SK-N-SH (cell line): Measurements from ENCODE around the gene GDPD4. TPM values are rescaled to one million over a fixed set of nuclear protein-coding genes. Genes with fewer than 3 reads are reported as not detected.

ENCODE experiments used
- CTCF ChIA-PET: fragments of 300-600, 350-600 bp; formaldehyde crosslinking; extraction: SDS; loops from one replicate; lab custom pipeline; 2021; lab: Yijun Ruan, JAX
- POLR2A ChIA-PET: fragments of 350-600 bp; sonication (Branson Sonifier 250); formaldehyde crosslinking; extraction: SDS; loops from one replicate; lab custom pipeline; 2020; ENCODE audit warnings: antibody characterized with exemption, inconsistent platforms; lab: Yijun Ruan, JAX
- DNase-seq: peaks from one replicate; pipeline ENCODE4 v3.0.0; 2012
- H2AFZ ChIP-seq: fragments of 200-600 bp; sonication (generic); 2 replicates; pipeline ENCODE4 v1.8.1; 2016; ENCODE audit warnings: antibody characterized with exemption, mild to moderate bottlenecking, low read depth
- H3F3A ChIP-seq: fragments of 200-600 bp; sonication (generic); replicated peaks from 2 replicates; pipeline ENCODE3; 2016; ENCODE audit warnings: antibody characterized with exemption, mild to moderate bottlenecking; ENCODE audit not compliant: insufficient read depth
- H3K27ac ChIP-seq, 2 experiments: fragments of 200-500 bp in 1 of 2; fragments of 200-600 bp in 1 of 2; sonication (Bioruptor generic) in 1 of 2; sonication (generic), shearing (Covaris generic) in 1 of 2; 2 replicates each; pipeline versions ENCODE4 v1.5.1 to v1.6.1; 2014 to 2016; ENCODE audit warnings: low read depth in 2 of 2, inconsistent platforms in 1 of 2, low read length in 1 of 2, mild to moderate bottlenecking in 1 of 2, mixed read lengths in 1 of 2
- H3K27me3 ChIP-seq: fragments of 200-600 bp; sonication (generic), shearing (Covaris generic); 2 replicates; pipeline ENCODE4 v1.6.1; 2016; ENCODE audit warnings: mixed run types; ENCODE audit not compliant: insufficient read depth
- H3K36me3 ChIP-seq, 2 experiments: fragments of 200-500 bp in 1 of 2; fragments of 200-600 bp in 1 of 2; sonication (Bioruptor generic) in 1 of 2; sonication (generic) in 1 of 2; replicated peaks in 1 of 2; 2 replicates each; pipeline versions ENCODE3 to v1.5.1; 2014 to 2016; ENCODE audit warnings: low read length in 1 of 2, mild to moderate bottlenecking in 1 of 2; ENCODE audit not compliant: insufficient read depth in 2 of 2, control insufficient read depth in 1 of 2
- H3K4me1 ChIP-seq, 2 experiments: fragments of 200-500 bp in 1 of 2; fragments of 200-600 bp in 1 of 2; sonication (Bioruptor generic) in 1 of 2; sonication (generic), shearing (Covaris generic) in 1 of 2; 2 replicates each; pipeline versions ENCODE4 v1.5.1 to v1.6.1; 2014 to 2016; ENCODE audit warnings: low read depth in 1 of 2, low read length in 1 of 2, mixed run types in 1 of 2; ENCODE audit not compliant: insufficient read depth in 2 of 2, control insufficient read depth in 1 of 2
- H3K4me2 ChIP-seq: fragments of 200-600 bp; sonication (generic), shearing (Covaris generic); 2 replicates; pipeline ENCODE4 v1.6.1; 2017; ENCODE audit warnings: mixed run types
- H3K4me3 ChIP-seq, 2 experiments: fragments of 200-500 bp in 1 of 2; fragments of 200-600 bp in 1 of 2; sonication (Bioruptor generic) in 1 of 2; sonication (generic), shearing (Covaris generic) in 1 of 2; 2 replicates each; pipeline versions ENCODE4 v1.5.1 to v1.8.1; 2014 to 2016; ENCODE audit warnings: low read depth in 2 of 2, inconsistent platforms in 1 of 2, low read length in 1 of 2, mild to moderate bottlenecking in 1 of 2, mixed read lengths in 1 of 2, moderate library complexity in 1 of 2
- H3K79me2 ChIP-seq: fragments of 200-600 bp; sonication (generic); 2 replicates; pipeline ENCODE4 v1.8.1; 2017; ENCODE audit warnings: mild to moderate bottlenecking; ENCODE audit not compliant: insufficient read depth
- H3K9ac ChIP-seq: fragments of 200-600 bp; sonication (generic); 2 replicates; pipeline ENCODE4 v1.6.1; 2017; ENCODE audit warnings: mixed run types
- H3K9me2 ChIP-seq: fragments of 200-600 bp; sonication (generic); 2 replicates; pipeline ENCODE4 v1.6.1; 2017; ENCODE audit warnings: mixed run types
- H3K9me3 ChIP-seq: fragments of 200-600 bp; sonication (generic); 2 replicates; pipeline ENCODE4 v1.6.1; 2017; ENCODE audit warnings: mixed run types, mild to moderate bottlenecking, moderate library complexity
- H4K20me1 ChIP-seq: fragments of 200-600 bp; sonication (generic); 2 replicates; pipeline ENCODE4 v1.6.1; 2017; ENCODE audit warnings: mild to moderate bottlenecking, mixed run types; ENCODE audit not compliant: insufficient read depth
- CHD2 ChIP-seq: fragments of 150-350 bp; IDR thresholded peaks from 2 replicates; pipeline ENCODE4 v1.6.1; 2018; ENCODE audit warnings: low read length; ENCODE audit not compliant: partially characterized antibody
- EP300 ChIP-seq, 2 experiments: IDR thresholded peaks; 2 replicates each; pipeline versions ENCODE4 v1.4.0 to v1.6.1; 2012; ENCODE audit warnings: borderline replicate concordance in 1 of 2, low read depth in 1 of 2, low read length in 1 of 2
- FOXJ3 ChIP-seq: sonication (generic); formaldehyde crosslinking; IDR thresholded peaks from 2 replicates; pipeline ENCODE4 v1.5.1; 2020; ENCODE audit warnings: mild to moderate bottlenecking, missing genetic modification reagents
- FOXM1 ChIP-seq: IDR thresholded peaks from 2 replicates; pipeline ENCODE4 v1.4.0; 2012; ENCODE audit warnings: low read depth, mild to moderate bottlenecking
- GABPA ChIP-seq: IDR thresholded peaks from 2 replicates; pipeline ENCODE4 v1.4.0; 2012; ENCODE audit warnings: low read depth, mild to moderate bottlenecking
- JUND ChIP-seq: IDR thresholded peaks from 2 replicates; pipeline ENCODE4 v1.4.0; 2012
- MEF2A ChIP-seq: IDR thresholded peaks from 2 replicates; pipeline ENCODE4 v1.4.0; 2012; ENCODE audit warnings: low read depth, borderline replicate concordance
- NFIC ChIP-seq: IDR thresholded peaks from 2 replicates; pipeline ENCODE4 v1.4.0; 2012; ENCODE audit warnings: borderline replicate concordance
- RAD21 ChIP-seq: IDR thresholded peaks from 2 replicates; pipeline ENCODE4 v1.6.1; 2012; ENCODE audit warnings: mild to moderate bottlenecking, low read length
- RCOR1 ChIP-seq: fragments of 150-350 bp; IDR thresholded peaks from 2 replicates; pipeline ENCODE4 v1.6.1; 2017; ENCODE audit warnings: antibody characterized with exemption, low read length
- RXRA ChIP-seq: IDR thresholded peaks from 2 replicates; pipeline ENCODE4 v1.4.0; 2012; ENCODE audit warnings: low read depth, mild to moderate bottlenecking, borderline replicate concordance
- TAF1 ChIP-seq: IDR thresholded peaks from 2 replicates; pipeline ENCODE4 v1.6.1; 2012; ENCODE audit warnings: low read depth, mild to moderate bottlenecking, low read length, moderate library complexity, borderline replicate concordance
- TCF12 ChIP-seq: IDR thresholded peaks from 2 replicates; pipeline ENCODE4 v1.4.0; 2012
- TEAD4 ChIP-seq: IDR thresholded peaks from 2 replicates; pipeline ENCODE4 v1.4.0; 2012; ENCODE audit warnings: mild to moderate bottlenecking, borderline replicate concordance; ENCODE audit not compliant: insufficient read depth
- WGBS: methylation state at CpG from one replicate; pipeline ENCODE4 v1.1.6; 2017; ENCODE audit warnings: low lambda C conversion rate; 5-methylcytosine and 5-hydroxymethylcytosine counted together
- polyA plus RNA-seq, 3 experiments: library from polyadenylated mRNA; depleted of rRNA; stranded (reverse); fragments of >200 nt; gene quantifications; 2 replicates each; pipeline ENCODE4 v1.2.3, GENCODE V29; 2012
- TF ChIP-seq, protein P1 (sequence below): IDR thresholded peaks from 2 replicates; pipeline ENCODE4 v1.4.0; 2012; ENCODE audit warnings: low read depth, borderline replicate concordance
- TF ChIP-seq, protein P2 (sequence below): fragments of 200-600 bp; sonication (generic); IDR thresholded peaks from 2 replicates; pipeline ENCODE4 v1.6.1; 2017; ENCODE audit warnings: antibody characterized with exemption, mild to moderate bottlenecking, moderate library complexity

GDPD4 gene
- polyA plus RNA-seq, 1 of the 3 experiments (the other 2 are of a cell fraction): not detected

DNA sequence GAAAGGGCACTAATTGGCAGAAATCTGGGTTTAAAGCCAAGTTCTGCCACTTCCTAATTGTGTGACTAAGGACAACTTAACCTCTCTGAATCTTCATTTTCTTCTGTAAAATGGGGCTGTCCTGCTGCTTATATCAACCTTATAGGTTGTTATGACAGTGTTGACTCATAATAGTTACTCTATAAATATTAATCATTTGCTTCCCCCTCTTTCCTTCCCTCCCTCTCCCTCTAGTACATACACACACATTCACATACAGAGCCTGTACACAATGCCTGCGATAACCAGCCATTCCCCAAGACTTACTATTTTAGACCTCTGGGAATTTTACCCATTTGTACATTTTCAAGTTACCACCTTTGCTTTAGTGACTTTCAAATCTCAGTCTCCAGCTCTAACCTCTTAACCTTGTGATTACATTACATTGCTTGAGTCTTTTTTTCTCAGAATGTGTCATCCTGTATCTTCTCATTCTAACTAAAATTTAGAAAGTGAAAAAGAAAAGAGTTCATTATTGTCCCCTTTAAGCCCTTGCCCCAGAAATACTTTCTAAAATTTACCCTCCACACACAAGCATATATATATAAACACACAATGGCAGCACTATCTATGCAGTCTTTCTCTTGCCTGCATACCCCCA lies 31.9 kb downstream of the GDPD4 start:
- no peak overlapping the region for H2AFZ ChIP-seq
- H3K4me3 ChIP-seq: no peak overlapping the region
- no peak overlapping the region for H3K9ac ChIP-seq
- no peaks in the 10 kb centered on the region for H3K36me3 ChIP-seq
- H3F3A ChIP-seq: peaks cover 4% of the 10 kb centered on the region
- H3K4me1 ChIP-seq: no peaks in the 10 kb centered on the region
- H3K27ac ChIP-seq: no peak overlapping the region
- H3K9me3 ChIP-seq: no peaks in the 10 kb centered on the region
- no peaks in the 10 kb centered on the region for H3K79me2 ChIP-seq
- H3K9me2 ChIP-seq: no peaks in the 10 kb centered on the region
- no peak for DNase-seq
- ChIA-PET POLR2A (interaction anchor here (0.6 kb wide), 1 partner anchor 9 kb away, joined by 3 read pairs; no protein-coding TSS in a partner anchor), CTCF (no interaction called here)
- 85% methylated on average over 1 of the region's 1 CpG for WGBS
- no peak overlapping the region for H3K4me2 ChIP-seq
- no peaks in the 10 kb centered on the region for H3K27me3 ChIP-seq
- TF ChIP-seq RXRA: no peak
- TF ChIP-seq, protein P1, sequence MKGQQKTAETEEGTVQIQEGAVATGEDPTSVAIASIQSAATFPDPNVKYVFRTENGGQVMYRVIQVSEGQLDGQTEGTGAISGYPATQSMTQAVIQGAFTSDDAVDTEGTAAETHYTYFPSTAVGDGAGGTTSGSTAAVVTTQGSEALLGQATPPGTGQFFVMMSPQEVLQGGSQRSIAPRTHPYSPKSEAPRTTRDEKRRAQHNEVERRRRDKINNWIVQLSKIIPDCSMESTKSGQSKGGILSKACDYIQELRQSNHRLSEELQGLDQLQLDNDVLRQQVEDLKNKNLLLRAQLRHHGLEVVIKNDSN: no peak
- TF ChIP-seq NFIC: no peak
- TF ChIP-seq MEF2A: no peak
- TF ChIP-seq, protein P2, sequence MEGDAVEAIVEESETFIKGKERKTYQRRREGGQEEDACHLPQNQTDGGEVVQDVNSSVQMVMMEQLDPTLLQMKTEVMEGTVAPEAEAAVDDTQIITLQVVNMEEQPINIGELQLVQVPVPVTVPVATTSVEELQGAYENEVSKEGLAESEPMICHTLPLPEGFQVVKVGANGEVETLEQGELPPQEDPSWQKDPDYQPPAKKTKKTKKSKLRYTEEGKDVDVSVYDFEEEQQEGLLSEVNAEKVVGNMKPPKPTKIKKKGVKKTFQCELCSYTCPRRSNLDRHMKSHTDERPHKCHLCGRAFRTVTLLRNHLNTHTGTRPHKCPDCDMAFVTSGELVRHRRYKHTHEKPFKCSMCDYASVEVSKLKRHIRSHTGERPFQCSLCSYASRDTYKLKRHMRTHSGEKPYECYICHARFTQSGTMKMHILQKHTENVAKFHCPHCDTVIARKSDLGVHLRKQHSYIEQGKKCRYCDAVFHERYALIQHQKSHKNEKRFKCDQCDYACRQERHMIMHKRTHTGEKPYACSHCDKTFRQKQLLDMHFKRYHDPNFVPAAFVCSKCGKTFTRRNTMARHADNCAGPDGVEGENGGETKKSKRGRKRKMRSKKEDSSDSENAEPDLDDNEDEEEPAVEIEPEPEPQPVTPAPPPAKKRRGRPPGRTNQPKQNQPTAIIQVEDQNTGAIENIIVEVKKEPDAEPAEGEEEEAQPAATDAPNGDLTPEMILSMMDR: peak; percentile 41
- peak; percentile 24; the same call in 1 of the 2 replicates for TF ChIP-seq RAD21
- TF ChIP-seq RCOR1: no peak
- no peak for TF ChIP-seq TEAD4
- TF ChIP-seq TAF1: no peak
- TF ChIP-seq FOXJ3: no peak
- TF ChIP-seq, all 33 proteins: peak for 2
- no peaks in the 10 kb centered on the region for H4K20me1 ChIP-seq

DNA sequence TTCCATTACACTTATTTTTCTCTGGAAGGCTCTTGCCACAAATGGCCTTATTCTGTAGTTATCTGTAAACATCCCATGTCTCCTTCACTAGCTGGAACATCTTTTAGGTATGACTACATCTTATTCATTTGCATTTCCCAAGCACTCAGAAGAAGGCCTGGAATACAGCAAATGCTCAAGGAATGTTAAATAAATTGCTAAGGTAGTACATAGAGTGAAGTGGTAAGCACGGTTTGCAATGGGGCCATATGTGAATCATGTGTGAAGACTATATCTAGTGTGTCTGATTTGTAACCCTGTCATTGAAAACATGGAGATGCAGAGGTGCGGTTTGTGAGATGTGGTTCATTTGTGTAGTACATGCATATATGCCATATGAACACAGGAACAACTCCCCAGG lies 33.5 kb downstream of the GDPD4 start:
- H3K4me2 ChIP-seq: no peak overlapping the region
- H2AFZ ChIP-seq: no peak overlapping the region
- H3K27ac ChIP-seq: peak overlapping the region in 1 of 2 experiments; percentile 15; a peak in 1 of 4 replicates
- H3F3A ChIP-seq: peaks cover 4% of the 10 kb centered on the region
- no peak overlapping the region for H3K9ac ChIP-seq
- H3K79me2 ChIP-seq: no peaks in the 10 kb centered on the region
- WGBS: 70% methylated on average over 2 of the region's 2 CpGs
- H3K36me3 ChIP-seq: no peaks in the 10 kb centered on the region
- no peaks in the 10 kb centered on the region for H4K20me1 ChIP-seq
- CTCF ChIA-PET: interaction anchor here (1.6 kb wide), 1 partner anchor 280 kb away, joined by 3 read pairs; no protein-coding TSS in a partner anchor
- peaks cover 10% of the 10 kb centered on the region; the same call in 1 of the 2 replicates for H3K9me3 ChIP-seq
- no peak for DNase-seq
- H3K27me3 ChIP-seq: no peaks in the 10 kb centered on the region
- no peaks in the 10 kb centered on the region for H3K4me1 ChIP-seq
- no peak for TF ChIP-seq RCOR1
- TF ChIP-seq EP300 (IDR thresholded peaks at IDR 0.05; ENCODE audit: borderline replicate concordance in 1 of 2, low read depth in 1 of 2, low read length in 1 of 2): no peak
- no peak for TF ChIP-seq JUND
- TF ChIP-seq FOXM1: no peak
- TF ChIP-seq GABPA: no peak
- peak; percentile 23; the same call in 1 of the 2 replicates for TF ChIP-seq TCF12
- no peak for TF ChIP-seq CHD2
- TF ChIP-seq, all 33 proteins: peak for 1
- Histone ChIP-seq H3K4me3 (no peak overlapping the region), H3K9me2 (no peaks in the 10 kb centered on the region)
- POLR2A ChIA-PET: no interaction called here
